WTC11 (cell line): Measurements from ENCODE around the gene RAD9A. TPM values are rescaled to one million over a fixed set of nuclear protein-coding genes. Genes with fewer than 3 reads are reported as not detected.

Source experiments
- ATAC-seq: fragments of 200-7000 bp; cut with Tn5 transposase; 2 replicates; pipeline ENCODE4 v1.10.0; 2021; ENCODE audit warnings: mild to moderate bottlenecking, moderate library complexity
- CTCF ChIA-PET: fragments of 300-600 bp; sonication (Branson Sonifier 250); formaldehyde crosslinking; loops from one replicate; lab custom pipeline; 2021; ENCODE audit warnings: antibody characterized with exemption; lab: Charles Lee
- POLR2A ChIA-PET: fragments of 350-600 bp; sonication (Branson Sonifier 250); formaldehyde crosslinking; loops from one replicate; lab custom pipeline; 2021; ENCODE audit warnings: antibody characterized with exemption; lab: Charles Lee
- DNase-seq: peaks from one replicate; pipeline ENCODE4 v3.0.0; 2021; ENCODE audit warnings: low spot score
- H3K27ac Mint-ChIP-seq: 2 replicates; pipeline ENCODE4 v1.8.0; 2021; ENCODE audit warnings: mixed read lengths
- H3K27me3 Mint-ChIP-seq: 2 replicates; pipeline ENCODE4 v1.8.0; 2021; ENCODE audit warnings: low read depth, mild to moderate bottlenecking, moderate library complexity, mixed read lengths
- H3K36me3 Mint-ChIP-seq: 2 replicates; pipeline ENCODE4 v1.8.0; 2021; ENCODE audit warnings: mixed read lengths
- H3K4me1 Mint-ChIP-seq: 2 replicates; pipeline ENCODE4 v1.8.0; 2022; ENCODE audit warnings: mixed read lengths
- H3K4me3 Mint-ChIP-seq: 2 replicates; pipeline ENCODE4 v1.8.0; 2021; ENCODE audit warnings: mild to moderate bottlenecking, moderate library complexity, mixed read lengths
- H3K9me3 Mint-ChIP-seq: 2 replicates; pipeline ENCODE4 v1.8.0; 2021; ENCODE audit warnings: mixed read lengths
- ELF4 ChIP-seq: sonication (generic); formaldehyde crosslinking; IDR thresholded peaks from 2 replicates; pipeline ENCODE4 v1.8.1; 2022; ENCODE audit warnings: low read depth, mild to moderate bottlenecking, moderate library complexity, missing genetic modification reagents
- ESRRA ChIP-seq: sonication (generic); formaldehyde crosslinking; IDR thresholded peaks from 2 replicates; pipeline ENCODE4 v1.8.1; 2022; ENCODE audit warnings: mild to moderate bottlenecking, missing genetic modification reagents, borderline replicate concordance
- FOXJ3 ChIP-seq: sonication (generic); formaldehyde crosslinking; IDR thresholded peaks from 2 replicates; pipeline ENCODE4 v1.9.0; 2021; ENCODE audit warnings: missing genetic modification reagents, mild to moderate bottlenecking, borderline replicate concordance
- JAZF1 ChIP-seq: fragments of 250-450 bp; sonication (Bioruptor Pico); IDR thresholded peaks from 2 replicates; pipeline ENCODE4 v1.9.0; 2021; ENCODE audit warnings: moderate library complexity, mild to moderate bottlenecking, inconsistent platforms
- NFE2L1 ChIP-seq: sonication (generic); formaldehyde crosslinking; IDR thresholded peaks from 2 replicates; pipeline ENCODE4 v1.8.1; 2023; ENCODE audit warnings: missing genetic modification reagents
- NR1H2 ChIP-seq: sonication (generic); formaldehyde crosslinking; IDR thresholded peaks from 2 replicates; pipeline ENCODE4 v1.9.0; 2021; ENCODE audit warnings: mild to moderate bottlenecking, moderate library complexity, missing genetic modification reagents
- RORB ChIP-seq: fragments of 250-450 bp; sonication (Bioruptor Pico); IDR thresholded peaks from 2 replicates; pipeline ENCODE4 v1.9.0; 2021; ENCODE audit warnings: mild to moderate bottlenecking
- SOX15 ChIP-seq: fragments of 250-450 bp; sonication (Bioruptor Pico); IDR thresholded peaks from 2 replicates; pipeline ENCODE4 v1.9.0; 2021; ENCODE audit warnings: mild to moderate bottlenecking
- TCF7 ChIP-seq: sonication (generic); formaldehyde crosslinking; IDR thresholded peaks from 2 replicates; pipeline ENCODE4 v1.8.0; 2022; ENCODE audit warnings: mild to moderate bottlenecking, low read depth, missing genetic modification reagents, moderate library complexity
- TEAD1 ChIP-seq: sonication (generic); formaldehyde crosslinking; IDR thresholded peaks from 2 replicates; pipeline ENCODE4 v1.8.0; 2022; ENCODE audit warnings: mild to moderate bottlenecking, missing genetic modification reagents
- ZNF138 ChIP-seq: sonication (generic); formaldehyde crosslinking; conservative IDR thresholded peaks from 2 replicates; pipeline ENCODE4 v1.8.1; 2022; ENCODE audit warnings: mild to moderate bottlenecking, moderate library complexity, missing genetic modification reagents
- total RNA-seq: library from RNA; stranded (reverse); gene quantifications from 3 replicates; pipeline ENCODE4 v1.2.3, GENCODE V29; 2021
- TF ChIP-seq, protein P1 (sequence below): sonication (generic); formaldehyde crosslinking; IDR thresholded peaks from 2 replicates; pipeline ENCODE4 v1.8.0; 2022; ENCODE audit warnings: missing genetic modification reagents
- TF ChIP-seq, protein P2 (sequence below): sonication (generic); formaldehyde crosslinking; IDR thresholded peaks from 2 replicates; pipeline ENCODE4 v1.8.1; 2023; ENCODE audit warnings: mild to moderate bottlenecking, missing genetic modification reagents, moderate library complexity
- TF ChIP-seq, protein P3 (sequence below): sonication (generic); formaldehyde crosslinking; IDR thresholded peaks from 2 replicates; pipeline ENCODE4 v1.8.0; 2022; ENCODE audit warnings: mild to moderate bottlenecking, missing genetic modification reagents
- TF ChIP-seq, protein P4 (sequence below): fragments of 250-450 bp; sonication (Bioruptor Pico); IDR thresholded peaks from 2 replicates; pipeline ENCODE4 v1.9.0; 2021; ENCODE audit warnings: moderate library complexity, mild to moderate bottlenecking, inconsistent platforms, borderline replicate concordance
- TF ChIP-seq, protein P5 (sequence below): sonication (generic); formaldehyde crosslinking; IDR thresholded peaks from 2 replicates; pipeline ENCODE4 v1.8.0; 2022; ENCODE audit warnings: mild to moderate bottlenecking, missing genetic modification reagents
- TF ChIP-seq, protein P6 (sequence below): sonication (generic); formaldehyde crosslinking; IDR thresholded peaks from 2 replicates; pipeline ENCODE4 v1.8.1; 2023; ENCODE audit warnings: mild to moderate bottlenecking, missing genetic modification reagents
- TF ChIP-seq, protein P7 (sequence below): sonication (generic); formaldehyde crosslinking; IDR thresholded peaks from 2 replicates; pipeline ENCODE4 v1.8.1; 2022; ENCODE audit warnings: low read depth, missing genetic modification reagents, borderline replicate concordance
- TF ChIP-seq, protein P8 (sequence below): sonication (generic); formaldehyde crosslinking; conservative IDR thresholded peaks from 2 replicates; pipeline ENCODE4 v1.8.1; 2022; ENCODE audit warnings: mild to moderate bottlenecking, missing genetic modification reagents

RAD9A gene
- total RNA-seq, 1 experiment from 2014 or later: 45.5 TPM

DNA sequence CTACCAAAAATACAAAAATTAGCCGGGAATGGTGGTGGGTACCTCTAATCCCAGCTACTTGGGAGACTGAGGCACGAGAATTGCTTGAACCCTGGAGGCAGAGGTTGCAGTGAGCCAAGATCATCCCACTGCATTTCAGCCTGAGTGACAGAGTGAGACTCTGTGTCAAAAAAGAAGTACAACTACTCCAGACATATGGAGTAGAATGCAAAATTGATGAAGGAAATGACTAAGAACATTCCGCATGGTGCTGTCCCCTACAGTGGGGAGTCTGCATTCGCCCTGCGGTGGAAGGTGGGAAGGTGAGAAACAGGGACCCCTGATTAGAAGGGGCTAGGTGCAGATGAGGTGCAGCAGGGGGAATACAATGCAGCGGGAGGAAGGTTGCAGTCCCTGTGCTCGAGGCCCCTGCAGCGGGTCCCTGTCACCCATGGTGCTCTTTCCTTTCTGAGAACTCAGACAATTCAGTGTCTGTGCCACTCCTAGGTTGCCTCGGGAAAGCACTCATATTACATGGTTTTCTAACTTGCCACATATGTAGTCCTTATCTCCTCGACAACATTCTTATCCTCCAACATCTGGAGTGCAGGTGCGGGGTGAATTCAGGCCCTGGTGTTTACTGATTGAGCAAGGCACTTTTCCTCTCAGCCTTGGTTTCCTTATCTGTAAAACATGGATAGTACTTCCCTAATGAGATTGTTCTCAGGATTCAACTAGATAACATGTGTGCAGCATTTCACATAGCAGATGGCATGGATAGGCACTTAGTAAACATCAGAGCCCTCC is 43.6 kb upstream of the RAD9A start (continued):
- TF ChIP-seq, protein P1, sequence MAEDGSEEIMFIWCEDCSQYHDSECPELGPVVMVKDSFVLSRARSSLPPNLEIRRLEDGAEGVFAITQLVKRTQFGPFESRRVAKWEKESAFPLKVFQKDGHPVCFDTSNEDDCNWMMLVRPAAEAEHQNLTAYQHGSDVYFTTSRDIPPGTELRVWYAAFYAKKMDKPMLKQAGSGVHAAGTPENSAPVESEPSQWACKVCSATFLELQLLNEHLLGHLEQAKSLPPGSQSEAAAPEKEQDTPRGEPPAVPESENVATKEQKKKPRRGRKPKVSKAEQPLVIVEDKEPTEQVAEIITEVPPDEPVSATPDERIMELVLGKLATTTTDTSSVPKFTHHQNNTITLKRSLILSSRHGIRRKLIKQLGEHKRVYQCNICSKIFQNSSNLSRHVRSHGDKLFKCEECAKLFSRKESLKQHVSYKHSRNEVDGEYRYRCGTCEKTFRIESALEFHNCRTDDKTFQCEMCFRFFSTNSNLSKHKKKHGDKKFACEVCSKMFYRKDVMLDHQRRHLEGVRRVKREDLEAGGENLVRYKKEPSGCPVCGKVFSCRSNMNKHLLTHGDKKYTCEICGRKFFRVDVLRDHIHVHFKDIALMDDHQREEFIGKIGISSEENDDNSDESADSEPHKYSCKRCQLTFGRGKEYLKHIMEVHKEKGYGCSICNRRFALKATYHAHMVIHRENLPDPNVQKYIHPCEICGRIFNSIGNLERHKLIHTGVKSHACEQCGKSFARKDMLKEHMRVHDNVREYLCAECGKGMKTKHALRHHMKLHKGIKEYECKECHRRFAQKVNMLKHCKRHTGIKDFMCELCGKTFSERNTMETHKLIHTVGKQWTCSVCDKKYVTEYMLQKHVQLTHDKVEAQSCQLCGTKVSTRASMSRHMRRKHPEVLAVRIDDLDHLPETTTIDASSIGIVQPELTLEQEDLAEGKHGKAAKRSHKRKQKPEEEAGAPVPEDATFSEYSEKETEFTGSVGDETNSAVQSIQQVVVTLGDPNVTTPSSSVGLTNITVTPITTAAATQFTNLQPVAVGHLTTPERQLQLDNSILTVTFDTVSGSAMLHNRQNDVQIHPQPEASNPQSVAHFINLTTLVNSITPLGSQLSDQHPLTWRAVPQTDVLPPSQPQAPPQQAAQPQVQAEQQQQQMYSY: no peak
- TF ChIP-seq, protein P2, sequence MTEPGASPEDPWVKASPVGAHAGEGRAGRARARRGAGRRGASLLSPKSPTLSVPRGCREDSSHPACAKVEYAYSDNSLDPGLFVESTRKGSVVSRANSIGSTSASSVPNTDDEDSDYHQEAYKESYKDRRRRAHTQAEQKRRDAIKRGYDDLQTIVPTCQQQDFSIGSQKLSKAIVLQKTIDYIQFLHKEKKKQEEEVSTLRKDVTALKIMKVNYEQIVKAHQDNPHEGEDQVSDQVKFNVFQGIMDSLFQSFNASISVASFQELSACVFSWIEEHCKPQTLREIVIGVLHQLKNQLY (CRISPR knock-in tag): no peak
- TF ChIP-seq, protein P3, sequence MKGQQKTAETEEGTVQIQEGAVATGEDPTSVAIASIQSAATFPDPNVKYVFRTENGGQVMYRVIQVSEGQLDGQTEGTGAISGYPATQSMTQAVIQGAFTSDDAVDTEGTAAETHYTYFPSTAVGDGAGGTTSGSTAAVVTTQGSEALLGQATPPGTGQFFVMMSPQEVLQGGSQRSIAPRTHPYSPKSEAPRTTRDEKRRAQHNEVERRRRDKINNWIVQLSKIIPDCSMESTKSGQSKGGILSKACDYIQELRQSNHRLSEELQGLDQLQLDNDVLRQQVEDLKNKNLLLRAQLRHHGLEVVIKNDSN (CRISPR knock-in tag): no peak
- TF ChIP-seq, protein P4, sequence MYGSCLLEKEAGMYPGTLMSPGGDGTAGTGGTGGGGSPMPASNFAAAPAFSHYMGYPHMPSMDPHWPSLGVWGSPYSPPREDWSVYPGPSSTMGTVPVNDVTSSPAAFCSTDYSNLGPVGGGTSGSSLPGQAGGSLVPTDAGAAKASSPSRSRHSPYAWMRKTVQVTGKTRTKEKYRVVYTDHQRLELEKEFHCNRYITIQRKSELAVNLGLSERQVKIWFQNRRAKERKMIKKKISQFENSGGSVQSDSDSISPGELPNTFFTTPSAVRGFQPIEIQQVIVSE (CRISPR knock-in tag): no peak
- TF ChIP-seq RORB (CRISPR knock-in tag): no peak
- TF ChIP-seq, protein P5, sequence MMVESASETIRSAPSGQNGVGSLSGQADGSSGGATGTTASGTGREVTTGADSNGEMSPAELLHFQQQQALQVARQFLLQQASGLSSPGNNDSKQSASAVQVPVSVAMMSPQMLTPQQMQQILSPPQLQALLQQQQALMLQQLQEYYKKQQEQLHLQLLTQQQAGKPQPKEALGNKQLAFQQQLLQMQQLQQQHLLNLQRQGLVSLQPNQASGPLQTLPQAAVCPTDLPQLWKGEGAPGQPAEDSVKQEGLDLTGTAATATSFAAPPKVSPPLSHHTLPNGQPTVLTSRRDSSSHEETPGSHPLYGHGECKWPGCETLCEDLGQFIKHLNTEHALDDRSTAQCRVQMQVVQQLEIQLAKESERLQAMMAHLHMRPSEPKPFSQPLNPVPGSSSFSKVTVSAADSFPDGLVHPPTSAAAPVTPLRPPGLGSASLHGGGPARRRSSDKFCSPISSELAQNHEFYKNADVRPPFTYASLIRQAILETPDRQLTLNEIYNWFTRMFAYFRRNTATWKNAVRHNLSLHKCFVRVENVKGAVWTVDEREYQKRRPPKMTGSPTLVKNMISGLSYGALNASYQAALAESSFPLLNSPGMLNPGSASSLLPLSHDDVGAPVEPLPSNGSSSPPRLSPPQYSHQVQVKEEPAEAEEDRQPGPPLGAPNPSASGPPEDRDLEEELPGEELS (CRISPR knock-in tag): no peak
- TF ChIP-seq, protein P6, sequence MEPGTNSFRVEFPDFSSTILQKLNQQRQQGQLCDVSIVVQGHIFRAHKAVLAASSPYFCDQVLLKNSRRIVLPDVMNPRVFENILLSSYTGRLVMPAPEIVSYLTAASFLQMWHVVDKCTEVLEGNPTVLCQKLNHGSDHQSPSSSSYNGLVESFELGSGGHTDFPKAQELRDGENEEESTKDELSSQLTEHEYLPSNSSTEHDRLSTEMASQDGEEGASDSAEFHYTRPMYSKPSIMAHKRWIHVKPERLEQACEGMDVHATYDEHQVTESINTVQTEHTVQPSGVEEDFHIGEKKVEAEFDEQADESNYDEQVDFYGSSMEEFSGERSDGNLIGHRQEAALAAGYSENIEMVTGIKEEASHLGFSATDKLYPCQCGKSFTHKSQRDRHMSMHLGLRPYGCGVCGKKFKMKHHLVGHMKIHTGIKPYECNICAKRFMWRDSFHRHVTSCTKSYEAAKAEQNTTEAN (CRISPR knock-in tag): no peak
- TF ChIP-seq FOXJ3 (CRISPR knock-in tag): no peak
- TF ChIP-seq ZNF138 (CRISPR knock-in tag): no peak

DNA sequence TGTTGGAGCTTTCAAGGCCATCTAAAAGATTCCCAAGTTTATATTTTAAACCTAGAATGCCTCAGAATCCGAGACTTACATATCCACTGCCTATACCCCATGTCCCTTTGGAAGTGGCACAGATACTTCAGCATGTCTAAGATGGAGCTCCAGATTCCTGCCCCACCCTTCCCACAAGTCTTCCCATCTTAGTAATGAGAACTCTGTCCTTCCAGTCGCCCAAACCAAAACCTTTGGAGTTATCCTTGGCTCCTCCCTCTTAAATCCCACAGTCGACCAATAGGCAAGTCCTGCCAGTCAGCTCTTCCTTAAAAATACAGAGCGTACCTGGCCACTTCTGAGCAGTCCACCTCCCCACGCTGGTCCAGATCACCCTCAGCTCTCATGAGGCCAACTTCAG is 42.8 kb upstream of the RAD9A start:
- POLR2A ChIA-PET: no interaction called here
- CTCF ChIA-PET: interaction anchor here (0.8 to 10.1 kb wide), 5 partner anchors 27 to 87 kb away, joined by 3 to 842 read pairs (median 4); partner anchors contain the start of genes CLCF1 and RAD9A
- ATAC-seq: no peak
- no peak for DNase-seq
- Mint-ChIP-seq H3K27ac (no peak overlapping the region), H3K4me1 (peaks cover 18% of the 10 kb centered on the region), H3K27me3 (no peaks in the 10 kb centered on the region; the same call in 1 of the 2 replicates), H3K4me3 (no peak overlapping the region), H3K9me3 (no peaks in the 10 kb centered on the region), H3K36me3 (no peaks in the 10 kb centered on the region)
- TF ChIP-seq, protein P3 (CRISPR knock-in tag): no peak
- TF ChIP-seq ESRRA (CRISPR knock-in tag) (no peak), SOX15 (CRISPR knock-in tag) (no peak), TEAD1 (no peak), NFE2L1 (CRISPR knock-in tag) (no peak), TCF7 (no peak), NR1H2 (CRISPR knock-in tag) (no peak), JAZF1 (CRISPR knock-in tag) (no peak), ELF4 (CRISPR knock-in tag) (no peak)
- TF ChIP-seq, protein P7, sequence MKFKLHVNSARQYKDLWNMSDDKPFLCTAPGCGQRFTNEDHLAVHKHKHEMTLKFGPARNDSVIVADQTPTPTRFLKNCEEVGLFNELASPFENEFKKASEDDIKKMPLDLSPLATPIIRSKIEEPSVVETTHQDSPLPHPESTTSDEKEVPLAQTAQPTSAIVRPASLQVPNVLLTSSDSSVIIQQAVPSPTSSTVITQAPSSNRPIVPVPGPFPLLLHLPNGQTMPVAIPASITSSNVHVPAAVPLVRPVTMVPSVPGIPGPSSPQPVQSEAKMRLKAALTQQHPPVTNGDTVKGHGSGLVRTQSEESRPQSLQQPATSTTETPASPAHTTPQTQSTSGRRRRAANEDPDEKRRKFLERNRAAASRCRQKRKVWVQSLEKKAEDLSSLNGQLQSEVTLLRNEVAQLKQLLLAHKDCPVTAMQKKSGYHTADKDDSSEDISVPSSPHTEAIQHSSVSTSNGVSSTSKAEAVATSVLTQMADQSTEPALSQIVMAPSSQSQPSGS (CRISPR knock-in tag): no peak
- TF ChIP-seq, protein P8, sequence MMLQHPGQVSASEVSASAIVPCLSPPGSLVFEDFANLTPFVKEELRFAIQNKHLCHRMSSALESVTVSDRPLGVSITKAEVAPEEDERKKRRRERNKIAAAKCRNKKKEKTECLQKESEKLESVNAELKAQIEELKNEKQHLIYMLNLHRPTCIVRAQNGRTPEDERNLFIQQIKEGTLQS (CRISPR knock-in tag): no peak
